GM12891 (cell line): ENCODE data around the gene GNG8.
A peak's percentile ranks its signal among the peaks of the same experiment; 100 is the strongest.

Source experiments
- DNase-seq: peaks from one replicate; pipeline ENCODE4 v3.0.0; 2011; ENCODE audit warnings: low spot score; ENCODE audit not compliant: insufficient read length
- FAIRE-seq: peaks from 2 replicates; lab custom pipeline; 2011; peaks lifted over from hg19 to GRCh38; lab: Jason Lieb, UNC
- PAX5 ChIP-seq: IDR thresholded peaks from 2 replicates; pipeline ENCODE4 v1.6.1; 2011; ENCODE audit warnings: low read length, moderate library complexity, mild to moderate bottlenecking; ENCODE audit not compliant: insufficient read depth, severe bottlenecking
- POLR2A ChIP-seq: IDR thresholded peaks from 2 replicates; pipeline ENCODE4 v1.6.1; 2011; ENCODE audit warnings: low read depth, low read length, control low read depth
- POLR2AphosphoS5 ChIP-seq: IDR thresholded peaks from 2 replicates; pipeline ENCODE4 v1.6.1; 2011; ENCODE audit warnings: low read depth, low read length, control low read depth
- POU2F2 ChIP-seq: IDR thresholded peaks from 2 replicates; pipeline ENCODE4 v1.6.1; 2011; ENCODE audit warnings: low read depth, mild to moderate bottlenecking, control low read depth, low read length, moderate library complexity
- SPI1 ChIP-seq: IDR thresholded peaks from 2 replicates; pipeline ENCODE4 v1.6.1; 2011; ENCODE audit warnings: low read depth, low read length, control low read depth
- TAF1 ChIP-seq: IDR thresholded peaks from 2 replicates; pipeline ENCODE4 v1.6.1; 2011; ENCODE audit warnings: low read depth, low read length, control low read depth

Gene GNG8

DNA sequence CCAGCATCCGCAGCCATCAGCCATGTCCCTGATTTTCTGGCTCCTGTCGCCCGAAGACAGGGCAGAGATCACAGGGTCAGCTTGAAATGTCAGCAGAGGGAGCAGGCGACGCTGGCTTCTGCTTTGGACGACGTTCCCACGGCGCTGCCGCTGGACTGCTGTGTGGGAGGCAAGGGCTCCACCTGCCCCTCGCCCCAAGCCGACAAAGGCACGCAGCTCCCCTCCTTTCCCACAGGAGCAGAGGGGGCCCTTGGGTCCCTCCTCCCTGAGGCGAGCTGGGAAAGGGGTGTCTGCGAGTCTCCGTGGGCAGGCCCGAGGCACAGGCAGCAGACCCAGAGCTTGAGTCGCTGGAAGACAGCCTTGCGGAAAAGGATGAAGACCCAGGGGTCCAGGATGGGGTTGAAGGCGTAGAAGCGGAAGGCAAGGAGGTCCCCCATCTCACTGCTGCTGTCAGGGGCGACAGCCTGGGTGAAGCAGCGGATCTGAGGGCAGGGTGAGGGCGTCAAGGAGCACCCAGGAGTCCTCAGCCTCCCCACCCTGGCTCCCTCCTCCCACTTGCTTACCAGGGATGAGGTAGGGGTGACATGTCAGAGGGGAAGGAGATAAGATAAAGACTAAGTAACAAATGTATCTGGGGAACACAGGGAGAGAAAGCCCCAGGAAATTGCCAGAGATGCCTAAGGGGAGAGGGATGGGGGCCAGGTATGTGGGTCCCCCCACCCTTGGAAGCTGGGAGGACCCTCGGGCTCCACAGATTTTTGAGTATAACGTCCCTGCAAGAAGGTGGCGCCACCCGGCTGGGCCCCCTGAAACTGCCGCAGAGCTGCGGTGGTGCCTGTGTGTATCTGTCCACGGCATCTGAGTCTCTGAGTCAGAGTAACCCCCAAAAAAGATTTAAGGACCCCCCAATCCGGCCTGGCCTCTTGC lies 14.5 kb downstream of the GNG8 start:
- DNase-seq, result no peak
- TF ChIP-seq SPI1 (no peak), POLR2AphosphoS5 (no peak), TAF1 (no peak), PAX5 (no peak), POU2F2 (no peak)
- no peak for FAIRE-seq

DNA sequence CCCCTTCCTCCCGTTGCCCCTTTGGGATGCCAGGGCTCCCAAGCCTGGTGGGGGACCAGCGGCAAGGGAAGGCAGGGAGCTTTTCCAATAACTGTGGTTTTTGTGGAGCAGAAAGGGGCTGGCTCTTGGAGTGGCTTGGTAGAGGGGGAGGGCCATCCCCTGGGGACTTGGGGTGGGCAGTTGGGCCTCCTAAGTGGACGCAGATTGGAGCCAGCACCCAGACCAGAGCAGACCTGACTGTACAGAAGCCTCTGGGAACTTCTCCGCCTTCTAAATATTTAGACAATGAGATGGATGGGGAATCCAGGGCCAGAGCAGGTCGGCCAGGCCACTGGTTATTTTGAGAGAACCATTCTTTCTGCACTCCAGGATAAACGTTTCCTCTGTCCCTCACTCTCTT lies 15.3 kb downstream of the GNG8 start:
- FAIRE-seq, result no peak
- no peak for DNase-seq
- TF ChIP-seq SPI1 (no peak), POU2F2 (no peak), PAX5 (no peak), POLR2A (no peak), POLR2AphosphoS5 (no peak), TAF1 (no peak)

DNA sequence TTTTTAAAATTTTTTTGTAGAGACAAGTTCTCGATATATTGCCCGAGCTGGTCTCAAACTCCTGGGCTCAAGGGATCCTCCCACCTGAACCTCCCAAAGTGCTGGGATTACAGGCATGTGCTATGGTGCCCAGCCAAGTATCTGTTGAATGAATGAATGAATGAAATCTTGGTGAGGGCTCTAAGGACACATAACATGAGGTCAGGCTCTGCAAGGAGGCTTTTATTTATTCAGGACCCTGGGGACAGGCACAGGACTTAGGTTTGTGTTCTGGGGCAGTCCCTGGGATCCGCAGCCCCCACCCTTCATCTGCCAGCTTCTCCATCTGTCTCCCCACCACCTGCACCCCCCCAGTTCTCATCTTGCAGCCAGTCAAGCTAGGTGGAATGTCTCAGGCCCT lies 15.7 kb downstream of the GNG8 start:
- TF ChIP-seq SPI1 (no peak), POLR2A (no peak), POU2F2 (no peak), POLR2AphosphoS5 (no peak), TAF1 (no peak), PAX5 (no peak)
- no peak for FAIRE-seq
- no peak for DNase-seq

DNA sequence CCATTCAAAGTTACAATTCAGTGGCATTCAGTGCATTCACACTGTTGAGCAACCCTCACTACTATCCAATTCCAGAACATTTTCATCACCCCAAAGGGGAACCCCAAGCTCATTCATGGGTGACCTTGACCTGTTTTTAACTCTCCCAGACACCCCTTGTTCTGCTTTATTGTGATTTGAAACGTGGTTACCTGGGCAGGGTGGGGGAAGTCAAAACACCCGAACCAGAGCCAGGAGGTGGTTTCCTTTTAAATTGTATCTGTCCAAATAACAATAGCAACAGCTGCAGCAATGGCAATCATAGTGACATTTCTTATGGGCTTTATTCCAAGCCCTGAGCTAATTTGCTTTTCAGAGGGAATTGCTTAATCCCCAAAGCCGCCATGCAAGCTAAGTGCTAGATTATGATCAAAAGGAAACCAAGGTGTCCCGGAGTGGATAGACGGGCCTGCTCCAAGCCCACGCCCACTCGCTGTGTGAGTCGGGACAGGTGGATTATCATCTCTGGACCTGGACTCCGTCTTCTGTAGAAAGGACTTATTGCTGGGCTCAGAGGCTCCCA lies 17.3 kb downstream of the GNG8 start:
- no peak for TF ChIP-seq POLR2A
- TF ChIP-seq POLR2AphosphoS5, result no peak
- TF ChIP-seq SPI1, result peak; percentile 53
- peak; percentile 68 for TF ChIP-seq PAX5
- TF ChIP-seq POU2F2, result no peak
- no peak for TF ChIP-seq TAF1
- FAIRE-seq, result peak; percentile 58
- DNase-seq, result no peak

DNA sequence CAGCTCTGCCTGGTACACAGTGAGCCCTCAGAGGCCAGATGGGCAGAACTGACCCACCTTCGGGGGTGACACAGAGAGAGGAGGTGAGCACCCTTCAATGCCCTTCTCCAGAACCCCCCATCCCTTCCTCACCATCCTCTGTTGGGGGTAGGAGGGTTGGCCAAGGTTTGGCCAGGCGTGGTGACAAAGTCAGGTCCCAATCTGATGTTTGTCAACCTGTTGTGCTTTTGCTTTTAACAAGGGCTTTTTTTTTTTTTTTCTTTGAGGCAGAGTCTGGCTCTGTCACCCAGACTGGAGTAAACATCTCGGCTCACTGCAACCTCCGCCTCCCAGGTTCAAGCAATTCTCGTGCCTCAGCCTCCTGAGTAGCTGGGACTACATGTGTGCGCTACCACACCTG lies 18.4 kb downstream of the GNG8 start:
- DNase-seq (no peak), FAIRE-seq (no peak)
- no peak for TF ChIP-seq SPI1
- TF ChIP-seq POLR2A, result no peak
- TF ChIP-seq POU2F2, result no peak
- TF ChIP-seq TAF1, result no peak
- TF ChIP-seq PAX5, result no peak

DNA sequence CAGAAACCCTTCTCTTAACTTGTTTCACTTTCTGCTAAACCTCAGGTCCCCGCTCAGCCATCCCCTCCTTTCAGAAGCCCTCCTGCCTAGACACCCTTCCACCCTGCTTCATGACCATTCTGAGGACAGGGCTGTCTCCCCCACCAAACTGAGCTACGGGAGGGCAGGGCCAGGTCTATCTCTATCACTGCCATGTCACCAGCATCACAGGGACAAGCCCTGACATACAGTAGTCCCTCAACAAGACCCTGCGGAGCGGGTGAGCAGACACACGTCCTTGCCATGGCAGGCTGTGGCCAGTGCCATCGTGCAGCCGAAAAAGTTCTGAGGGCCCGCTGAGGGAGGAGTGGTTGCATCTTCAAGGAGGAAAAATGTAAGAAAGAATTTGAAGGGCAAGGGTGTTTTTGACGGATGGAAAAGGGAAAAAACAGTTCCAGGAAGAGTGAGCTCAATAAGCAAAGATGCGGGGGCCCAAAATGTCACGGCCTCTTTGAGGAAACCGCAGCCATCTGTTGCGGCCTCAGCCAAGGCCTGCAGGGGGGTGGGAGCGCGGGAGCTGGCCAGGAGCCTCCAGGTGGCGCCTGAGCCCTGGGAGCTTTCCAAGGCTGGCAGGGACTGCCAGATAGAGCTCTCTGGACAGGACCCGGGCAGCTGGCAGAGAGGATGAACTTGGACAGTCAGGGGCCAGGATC lies 19.2 kb downstream of the GNG8 start:
- DNase-seq (no peak), FAIRE-seq (peak; percentile 76)
- TF ChIP-seq POU2F2 (peak; percentile 32; the same call in 1 of the 2 replicates), PAX5 (no peak)

DNA sequence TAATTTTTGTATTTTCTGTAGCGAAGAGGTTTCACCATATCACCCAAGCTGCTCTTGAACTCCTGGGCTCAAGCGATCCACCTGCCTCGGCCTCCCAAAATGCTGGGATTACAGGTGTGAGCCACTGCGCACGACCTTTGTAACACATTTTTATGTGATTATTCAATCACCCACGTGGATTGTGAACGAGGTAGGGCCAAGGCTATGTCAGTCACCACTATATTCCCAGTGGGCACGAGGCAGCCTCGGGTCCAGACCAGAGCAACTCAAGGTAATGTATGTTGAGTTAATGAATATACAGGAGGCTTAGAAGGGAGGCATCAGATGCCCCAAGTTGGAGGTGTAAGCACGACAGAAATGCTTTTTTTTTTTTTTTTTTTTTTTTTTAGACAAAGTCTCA lies 20.0 kb downstream of the GNG8 start:
- TF ChIP-seq SPI1, result no peak
- no peak for TF ChIP-seq POLR2AphosphoS5
- no peak for TF ChIP-seq PAX5
- TF ChIP-seq POLR2A, result no peak
- no peak for TF ChIP-seq TAF1
- TF ChIP-seq POU2F2, result no peak
- no peak for FAIRE-seq
- DNase-seq, result no peak

DNA sequence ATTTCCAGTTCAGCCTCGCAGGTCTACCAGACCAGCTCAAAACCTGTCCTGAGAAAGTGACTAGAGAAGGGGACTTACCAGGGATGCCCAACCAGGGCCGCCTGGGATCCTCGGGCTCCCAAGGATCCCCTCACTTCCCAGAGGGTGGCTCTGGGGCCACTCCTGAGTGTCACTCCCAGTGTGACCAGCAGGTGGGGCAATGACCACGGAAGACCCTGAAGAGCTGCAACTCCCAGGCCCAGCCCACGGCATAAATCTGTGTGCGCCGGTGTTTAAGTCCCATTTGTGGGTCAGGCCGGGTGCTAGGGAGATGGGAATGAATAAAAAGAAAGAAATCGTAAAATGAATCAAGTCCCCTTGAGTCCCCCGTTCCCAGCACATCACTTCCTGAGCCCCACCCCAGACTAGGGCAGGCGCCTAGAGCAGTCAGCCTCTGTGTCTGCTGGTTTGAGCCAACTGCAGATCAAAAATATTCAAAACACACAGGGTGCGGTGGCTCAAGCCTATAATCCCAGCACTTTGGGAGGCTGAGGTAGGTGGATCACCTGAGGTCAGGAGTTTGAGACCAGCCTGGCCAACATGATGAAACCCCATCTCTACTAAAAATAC lies 21.8 kb downstream of the GNG8 start:
- TF ChIP-seq TAF1 (no peak), POU2F2 (peak; percentile 42; the same call in 1 of the 2 replicates)
- FAIRE-seq (peak; percentile 77), DNase-seq (peak; percentile 71)

DNA sequence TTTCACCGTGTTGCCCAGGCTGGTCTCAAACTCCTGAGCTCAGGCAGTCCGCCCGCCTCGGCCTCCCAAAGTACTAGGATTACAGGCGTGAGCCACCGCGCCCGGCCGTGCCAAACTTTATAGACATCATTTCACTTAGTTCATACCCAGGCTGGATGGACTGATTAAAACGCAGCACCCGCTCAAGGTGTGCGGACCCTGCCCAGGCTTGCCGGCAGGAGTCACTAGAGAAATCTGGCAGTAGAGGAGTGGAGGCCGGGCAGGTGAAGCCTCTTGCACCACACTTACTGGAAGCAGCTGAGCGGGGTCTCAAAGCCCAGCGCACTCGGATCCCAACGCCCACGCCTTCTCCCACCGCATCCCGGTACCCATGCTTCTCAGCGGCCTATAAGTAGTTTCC lies 22.5 kb downstream of the GNG8 start:
- FAIRE-seq (no peak), DNase-seq (no peak)
- TF ChIP-seq SPI1, result no peak
- no peak for TF ChIP-seq TAF1
- no peak for TF ChIP-seq POLR2A
- no peak for TF ChIP-seq POU2F2
- TF ChIP-seq PAX5, result no peak
- no peak for TF ChIP-seq POLR2AphosphoS5
